Measurements from ENCODE around the gene HMGN1.

Gene HMGN1

DNA sequence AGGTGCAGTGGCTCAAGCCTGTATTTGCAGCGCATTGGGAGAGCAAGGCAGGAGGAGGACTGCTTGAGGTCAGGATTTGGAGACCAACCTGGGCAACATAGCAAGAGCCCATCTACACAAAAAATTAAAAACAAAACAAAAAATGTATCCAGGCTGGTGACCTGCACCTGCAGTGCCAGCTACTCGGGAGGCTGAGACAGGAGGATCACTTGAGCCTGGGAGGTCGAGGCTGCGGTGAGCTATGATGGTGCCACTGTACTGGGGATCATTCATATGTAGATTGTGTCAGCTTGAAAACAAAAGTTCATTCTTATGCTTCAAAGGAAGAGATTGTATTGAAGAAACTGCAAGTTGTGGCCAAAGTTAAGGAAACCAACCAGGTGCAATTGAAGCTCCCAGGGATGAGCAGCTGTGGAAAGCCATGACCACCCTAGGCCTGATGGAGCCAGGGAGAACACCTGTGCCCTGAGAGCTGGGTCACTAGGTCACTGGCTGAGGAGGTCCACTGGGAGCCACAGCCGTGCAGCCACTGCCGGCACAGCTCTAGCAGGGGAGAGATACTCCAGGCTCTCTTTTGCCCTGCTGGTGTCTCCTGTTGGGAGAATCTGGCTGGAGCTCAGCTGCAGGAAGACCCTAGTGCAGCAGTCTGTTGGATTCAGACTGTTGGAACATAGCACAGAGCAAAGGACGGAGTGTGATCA lies 22.1 kb downstream of the HMGN1 start:
- no peak for FAIRE-seq

DNA sequence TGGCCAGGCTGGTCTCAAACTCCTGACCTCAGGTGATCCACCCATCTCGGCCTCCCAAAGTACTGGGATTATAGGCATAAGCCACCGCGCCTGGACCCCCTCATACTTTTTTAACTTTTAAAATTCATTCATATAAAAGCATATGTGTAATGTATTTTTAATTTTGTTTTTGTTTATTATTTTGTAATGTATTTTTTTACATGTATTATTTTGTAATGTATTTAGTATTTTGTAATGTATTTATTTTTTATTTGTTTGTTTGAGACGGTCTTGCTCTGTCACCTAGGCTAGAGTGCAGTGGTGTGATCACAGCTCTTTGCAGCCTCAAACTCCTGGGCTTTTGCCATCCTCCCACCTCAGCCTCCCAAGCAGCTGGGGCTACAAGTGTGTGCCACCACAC lies 23.4 kb downstream of the HMGN1 start:
- FAIRE-seq = no peak

- FAIRE-seq = no peak
Measured at GRCh38 chr21:39321424-39321823, 27.5 kb downstream of the HMGN1 start.

- FAIRE-seq = no peak
Measured at GRCh38 chr21:39319814-39320332, 29.0 kb downstream of the HMGN1 start.

- no peak for FAIRE-seq
Measured at GRCh38 chr21:39319251-39319756, 29.6 kb downstream of the HMGN1 start.

DNA sequence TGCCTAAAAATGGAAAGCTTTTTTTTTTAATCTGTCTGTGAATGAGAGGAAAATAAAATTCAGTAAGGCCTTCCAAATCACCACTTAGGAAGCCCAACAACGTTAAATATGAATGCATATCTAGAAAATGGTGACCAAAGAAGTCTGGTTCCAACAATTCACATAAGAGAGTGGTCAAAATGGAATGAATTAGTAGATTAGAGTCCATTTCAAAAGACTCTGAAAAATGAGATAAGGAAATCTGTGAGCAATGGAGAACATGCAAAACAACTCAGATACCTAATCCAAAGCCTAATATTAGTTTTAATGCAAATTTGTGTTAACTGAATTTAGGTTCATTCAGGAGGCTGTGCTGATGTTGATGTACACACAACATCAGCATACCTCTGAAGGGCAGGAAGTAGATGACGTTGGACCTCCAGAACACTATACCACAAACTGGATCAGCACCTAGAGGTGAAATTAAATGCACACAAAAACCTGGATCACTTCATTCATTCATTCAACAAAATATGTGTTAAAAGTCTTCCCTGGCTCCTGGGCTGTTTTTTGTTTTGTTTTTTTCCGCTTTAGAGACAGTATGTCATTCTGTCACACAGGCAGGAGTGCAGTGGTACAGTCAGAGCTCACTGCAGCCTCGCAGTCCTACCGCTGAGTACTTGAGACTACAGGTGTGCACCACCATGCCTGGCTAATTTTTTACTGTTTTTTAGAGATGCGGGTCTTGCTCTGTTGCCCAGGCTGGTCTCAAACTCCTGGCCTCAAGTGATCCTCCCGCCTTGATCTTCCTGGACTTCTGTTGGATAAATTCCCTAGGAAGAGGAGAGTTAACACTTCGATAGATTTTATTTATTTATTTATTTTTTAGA lies 30.6 kb downstream of the HMGN1 start:
- FAIRE-seq = no peak

- no peak for FAIRE-seq
Measured at GRCh38 chr21:39317134-39318090, 31.5 kb downstream of the HMGN1 start.

DNA sequence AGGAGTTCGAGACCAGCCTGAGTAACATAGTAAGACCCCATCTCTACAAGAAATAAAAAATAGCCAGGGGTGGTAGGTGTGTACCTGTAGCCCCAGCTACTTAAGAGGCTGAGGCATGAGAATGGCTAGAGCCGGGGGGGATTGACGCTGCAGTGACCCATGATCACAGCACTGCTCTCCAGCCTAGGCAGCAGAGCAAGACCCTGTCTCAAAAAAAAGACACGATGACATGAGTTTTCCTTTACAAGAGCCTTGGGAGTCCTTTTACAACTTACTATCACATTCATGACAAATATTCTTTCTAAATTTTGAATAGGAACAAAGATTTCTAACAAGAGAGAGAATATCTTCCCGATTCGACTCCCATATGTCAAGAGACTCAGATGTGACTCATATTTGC lies 32.2 kb downstream of the HMGN1 start:
- FAIRE-seq = no peak

- no peak for FAIRE-seq
Measured at GRCh38 chr21:39315603-39316445, 33.1 kb downstream of the HMGN1 start.

- FAIRE-seq = no peak
Measured at GRCh38 chr21:39314143-39315027, 34.5 kb downstream of the HMGN1 start.

DNA sequence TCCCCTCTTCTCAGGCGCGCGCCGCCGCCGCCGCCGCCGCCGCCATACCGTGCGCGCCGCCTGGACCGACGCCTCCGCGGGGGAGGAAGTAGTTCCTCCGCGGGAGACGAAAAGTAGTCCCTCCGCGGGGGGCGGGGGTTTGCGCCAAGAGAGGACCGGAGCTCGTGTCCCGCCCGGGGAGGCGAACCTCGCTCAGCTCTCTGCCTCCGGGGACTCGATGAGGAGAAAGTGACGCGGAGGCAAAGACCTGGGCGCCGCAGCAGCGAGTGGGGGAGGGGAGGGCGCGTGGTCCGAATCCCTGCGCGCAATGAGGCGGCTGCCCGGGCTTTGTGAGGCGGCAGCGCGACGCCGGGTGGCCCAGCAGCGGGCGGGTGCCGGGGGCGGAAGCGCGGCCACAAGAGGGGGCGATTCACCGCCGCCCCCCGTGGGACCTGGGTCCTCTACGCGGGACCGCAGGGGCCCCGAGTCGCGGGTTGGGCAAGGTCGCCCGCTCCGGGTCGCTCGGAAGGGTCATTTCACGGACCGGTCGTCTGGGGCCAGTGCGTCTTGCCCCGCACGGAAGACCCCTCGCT lies 35.2 kb downstream of the HMGN1 start, which contains the start of gene BRWD1:
BRWD1 (minus strand) TSS at position 62 of the 572 bp plus-strand sequence. CDS start 141 bp downstream, outside the sequence.
- FAIRE-seq = no peak

GRCh38 chr21:39313042-39313570 lies 35.8 kb downstream of the HMGN1 start:
- FAIRE-seq = no peak

- FAIRE-seq = peak; percentile 87
Measured at GRCh38 chr21:39312112-39313041, 36.5 kb downstream of the HMGN1 start.

GRCh38 chr21:39311164-39311563 lies 37.7 kb downstream of the HMGN1 start:
- no peak for FAIRE-seq

- no peak for FAIRE-seq
Measured at GRCh38 chr21:39307466-39307865, 41.4 kb downstream of the HMGN1 start.

DNA sequence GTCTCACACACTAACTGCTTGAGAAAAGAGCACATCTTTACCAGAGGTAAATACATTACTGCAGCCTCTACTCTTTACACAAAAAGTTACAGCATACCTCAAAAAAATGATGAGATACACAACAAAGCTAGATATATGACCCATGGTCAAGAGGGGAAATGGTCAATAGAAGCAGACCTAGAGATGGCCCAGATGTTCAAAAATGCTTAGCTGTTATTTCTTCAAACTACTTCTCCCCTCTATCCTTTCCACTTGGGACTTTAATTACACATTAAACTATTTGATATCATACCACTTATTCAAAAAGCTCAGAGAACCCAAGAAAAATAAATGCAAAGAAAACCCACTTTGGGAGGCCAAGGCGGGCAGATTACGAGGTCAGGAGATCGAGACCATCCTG lies 48.3 kb downstream of the HMGN1 start:
- no peak for FAIRE-seq

DNA sequence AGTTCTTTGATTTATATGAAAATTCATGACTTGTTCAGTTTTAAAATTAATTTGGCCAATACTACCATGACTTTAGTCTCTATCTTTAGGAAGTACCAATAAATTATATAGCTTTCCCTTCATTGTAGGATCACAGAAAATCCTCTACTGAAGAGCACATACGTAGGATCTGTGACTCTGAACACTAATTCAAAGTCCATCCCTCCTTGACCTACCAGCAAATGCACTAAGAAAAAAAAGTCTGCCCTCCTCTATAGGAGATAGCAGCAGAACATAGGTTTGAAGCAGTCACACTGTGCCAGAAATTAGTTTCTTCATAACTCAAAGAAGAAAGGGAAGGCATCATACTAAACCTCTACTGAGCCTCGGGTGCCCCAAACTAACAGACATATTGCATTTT lies 52.0 kb downstream of the HMGN1 start:
- FAIRE-seq = no peak
